Smooth muscle cell of the umbilical artery (primary cell): ENCODE results near the gene OR8H3. TPM values are rescaled to one million over a fixed set of nuclear protein-coding genes. Genes with fewer than 3 reads are reported as not detected.

Source experiments
- total RNA-seq: library from RNA; depleted of rRNA; stranded (reverse); fragments of >200 nt; gene quantifications from 2 replicates; pipeline ENCODE4 v1.2.3, GENCODE V29; 2014

Gene OR8H3, protein sequence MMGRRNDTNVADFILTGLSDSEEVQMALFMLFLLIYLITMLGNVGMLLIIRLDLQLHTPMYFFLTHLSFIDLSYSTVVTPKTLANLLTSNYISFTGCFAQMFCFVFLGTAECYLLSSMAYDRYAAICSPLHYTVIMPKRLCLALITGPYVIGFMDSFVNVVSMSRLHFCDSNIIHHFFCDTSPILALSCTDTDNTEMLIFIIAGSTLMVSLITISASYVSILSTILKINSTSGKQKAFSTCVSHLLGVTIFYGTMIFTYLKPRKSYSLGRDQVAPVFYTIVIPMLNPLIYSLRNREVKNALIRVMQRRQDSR
- not detected in 2 replicates for total RNA-seq

DNA sequence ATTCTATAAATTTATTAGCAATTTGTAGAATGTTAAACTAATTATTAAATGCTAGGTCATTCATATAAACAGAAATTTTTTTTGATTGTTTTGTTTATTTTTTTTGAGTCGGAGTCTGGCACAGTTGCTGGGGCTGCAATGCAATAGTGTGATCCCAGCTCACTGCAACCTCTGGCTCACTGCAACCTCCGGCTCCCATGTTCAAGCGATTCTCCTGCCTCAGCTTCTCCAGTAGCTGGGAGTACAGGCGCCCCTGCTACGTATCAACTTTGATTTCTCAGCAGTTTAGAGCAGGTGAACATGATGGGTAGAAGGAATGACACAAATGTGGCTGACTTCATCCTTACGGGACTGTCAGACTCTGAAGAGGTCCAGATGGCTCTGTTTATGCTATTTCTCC lies at the start of gene OR8H3:
OR8H3 (plus strand) TSS at position 301 of the 400 bp plus-strand sequence; CDS start at position 301, 0 bp downstream.

DNA sequence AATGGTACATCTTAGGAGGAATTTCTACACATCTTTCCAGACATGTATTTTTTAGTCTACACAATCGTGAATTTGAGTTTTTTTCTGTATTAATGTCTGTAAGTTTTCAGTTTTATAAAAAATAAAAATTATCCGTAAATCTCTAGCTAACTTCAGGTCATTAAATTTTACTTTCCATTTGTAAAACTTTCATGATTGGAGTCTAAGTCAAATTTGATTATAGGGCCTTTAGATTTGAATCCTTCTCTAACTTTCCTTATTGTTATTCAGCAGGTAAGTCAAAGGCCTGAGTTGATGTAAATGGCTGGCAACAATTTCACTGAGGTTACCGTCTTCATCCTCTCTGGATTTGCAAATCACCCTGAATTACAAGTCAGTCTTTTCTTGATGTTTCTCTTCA lies 29.2 kb upstream of the OR8H3 start, which contains the start of gene OR8I2:
OR8I2 (plus strand) TSS at position 301 of the 400 bp plus-strand sequence; CDS start at position 301, 0 bp downstream.

DNA sequence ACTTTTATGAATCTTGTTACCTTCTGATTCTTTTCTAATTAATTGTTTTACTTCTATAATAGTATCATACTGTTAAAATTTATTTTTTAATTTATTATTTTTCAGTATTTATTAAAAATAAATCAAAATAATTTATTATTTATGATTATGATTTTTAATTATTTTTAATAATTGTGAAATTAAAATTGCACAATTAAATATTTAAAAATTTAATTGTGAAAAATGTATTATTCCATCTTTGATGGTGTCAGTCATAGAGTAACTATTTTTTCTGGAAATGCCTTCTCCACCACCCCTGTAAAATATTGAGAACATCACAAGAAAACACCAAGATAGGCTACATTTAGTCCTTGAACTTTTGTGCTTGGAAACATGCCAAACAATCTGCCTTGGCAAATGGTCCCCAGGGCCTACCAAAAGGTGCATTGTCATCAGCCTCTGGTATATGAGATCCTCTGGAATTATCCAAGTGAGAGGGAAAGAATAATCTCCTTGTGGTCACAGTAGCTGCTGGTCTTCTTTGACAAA lies 18.9 kb upstream of the OR8H3 start, which contains the start of gene OR8H2:
OR8H2 (plus strand) TSS at position 478 of the 528 bp plus-strand sequence. CDS start 1,356 bp downstream, outside the sequence.

DNA sequence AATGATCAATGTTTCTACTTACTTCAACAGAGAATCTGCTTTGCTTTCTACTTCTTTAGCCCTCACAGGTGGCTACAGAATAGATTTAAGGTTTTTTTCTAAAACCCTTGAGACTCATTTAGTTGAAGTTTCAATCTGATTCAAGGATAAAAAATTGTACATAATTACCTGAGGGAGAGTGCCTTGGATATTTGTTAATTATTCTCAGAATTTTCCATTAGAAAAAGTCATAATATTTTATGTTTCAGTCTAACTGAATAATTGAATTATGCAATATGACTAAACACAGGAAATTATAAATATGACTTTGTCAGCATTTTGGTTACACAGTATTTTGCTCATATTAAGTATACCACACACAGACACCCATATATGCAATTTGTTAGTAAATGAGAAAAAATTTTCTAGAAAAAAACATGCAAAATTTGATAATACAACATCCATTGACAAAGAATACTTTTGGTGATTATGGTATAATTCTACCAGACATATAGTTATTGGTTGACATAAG lies 18.0 kb downstream of the OR8H3 start, which contains the start of gene OR8J3:
OR8J3 (minus strand) TSS at position 51 of the 511 bp plus-strand sequence. CDS start 2,483 bp downstream, outside the sequence.

DNA sequence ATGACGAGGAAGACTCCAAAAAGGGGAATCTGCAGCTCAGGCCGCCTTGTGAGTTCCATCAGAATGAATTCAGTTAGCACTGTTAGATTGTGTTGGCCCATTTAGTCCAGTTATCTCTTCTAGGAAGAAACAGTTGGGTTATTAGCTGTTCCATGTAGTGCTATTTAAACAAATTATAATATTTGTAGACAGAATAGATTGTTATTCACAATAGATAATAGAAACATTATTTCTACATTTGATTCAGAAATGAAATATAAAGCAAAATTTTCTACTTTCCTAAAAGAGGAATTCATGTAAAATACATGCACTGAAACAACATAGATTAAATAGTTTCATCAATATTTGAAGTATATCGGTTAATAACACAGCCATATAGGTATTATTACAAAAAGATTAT lies 38.0 kb downstream of the OR8H3 start, which contains the start of gene OR8K5:
OR8K5 (minus strand) TSS at position 101 of the 400 bp plus-strand sequence; CDS start at position 101, 0 bp downstream.

Other genes starting within 250 kb of the OR8H3 start
- gene TRIM51, start 239.1 kb upstream of the OR8H3 start, total RNA-seq = not detected in 2 replicates
- not detected in 2 replicates for gene OR5W2, start 207.8 kb upstream of the OR8H3 start, total RNA-seq
- not detected in 2 replicates for gene OR5I1, start 186.0 kb upstream of the OR8H3 start, total RNA-seq
- gene OR10AG1, start 152.4 kb upstream of the OR8H3 start, total RNA-seq = not detected in 2 replicates
- not detected in 2 replicates for gene OR5F1, start 127.7 kb upstream of the OR8H3 start, total RNA-seq
- gene OR5AS1, start 94.7 kb upstream of the OR8H3 start, total RNA-seq = not detected in 2 replicates
- gene OR8I2, start 29.1 kb upstream of the OR8H3 start, total RNA-seq = not detected in 2 replicates
- gene OR8H2, start 18.7 kb upstream of the OR8H3 start, total RNA-seq = not detected in 2 replicates
- gene OR8J3, start 17.8 kb downstream of the OR8H3 start, total RNA-seq = not detected in 2 replicates
- not detected in 2 replicates for gene OR8K5, start 37.9 kb downstream of the OR8H3 start, total RNA-seq
- not detected in 2 replicates for gene OR5J2, start 54.2 kb downstream of the OR8H3 start, total RNA-seq
- not detected in 2 replicates for gene OR5T2, start 111.9 kb downstream of the OR8H3 start, total RNA-seq
- not detected in 2 replicates for gene OR5T3, start 129.9 kb downstream of the OR8H3 start, total RNA-seq
- not detected in 2 replicates for gene OR5T1, start 151.8 kb downstream of the OR8H3 start, total RNA-seq
- gene OR8H1, start 169.9 kb downstream of the OR8H3 start, total RNA-seq = not detected in 2 replicates
- gene OR8K3, start 192.8 kb downstream of the OR8H3 start, total RNA-seq = not detected in 2 replicates
- gene OR8K1, start 223.7 kb downstream of the OR8H3 start, total RNA-seq = not detected in 2 replicates
- gene OR8J1, start 231.9 kb downstream of the OR8H3 start, total RNA-seq = not detected in 2 replicates